GM21786 (cell line): ENCODE measurements around the gene MON2.
"Not testable (repeated sequence)": the region's sequence is repeated elsewhere in the genome, so short reads cannot be mapped to it uniquely, and the experiment has no call there.

ENCODE experiments used
- ATAC-seq: cut with Tn5 transposase; IDR thresholded peaks from one replicate; pipeline ENCODE4 v1.9.1; 2021; ENCODE audit not compliant: unreplicated experiment

MON2 gene

GRCh38 chr12:62543741-62544140 lies 77.1 kb downstream of the MON2 start:
- ATAC-seq: no peak

- no peak for ATAC-seq
Measured at GRCh38 chr12:62552906-62553556, 86.4 kb downstream of the MON2 start.

GRCh38 chr12:62559366-62559765 lies 92.7 kb downstream of the MON2 start:
- not testable (repeated sequence) for ATAC-seq

GRCh38 chr12:62562846-62563245 lies 96.2 kb downstream of the MON2 start:
- no peak for ATAC-seq

GRCh38 chr12:62575036-62575435 lies 108.4 kb downstream of the MON2 start:
- no peak for ATAC-seq

- ATAC-seq: no peak
Measured at GRCh38 chr12:62576503-62576902, 109.9 kb downstream of the MON2 start.

GRCh38 chr12:62578726-62579125 lies 112.1 kb downstream of the MON2 start:
- no peak for ATAC-seq

- ATAC-seq: peak; percentile 72
Measured at GRCh38 chr12:62581288-62582064, 114.8 kb downstream of the MON2 start.

- no peak for ATAC-seq
Measured at GRCh38 chr12:62582065-62582366, 115.4 kb downstream of the MON2 start.

- ATAC-seq: no peak
Measured at GRCh38 chr12:62584619-62585018, 118.0 kb downstream of the MON2 start.

- ATAC-seq: no peak
Measured at GRCh38 chr12:62586850-62587249, 120.2 kb downstream of the MON2 start.

- ATAC-seq: no peak
Measured at GRCh38 chr12:62588916-62589315, 122.3 kb downstream of the MON2 start.

- ATAC-seq: no peak
Measured at GRCh38 chr12:62597253-62597652, 130.6 kb downstream of the MON2 start.

GRCh38 chr12:62598846-62599245 lies 132.2 kb downstream of the MON2 start:
- ATAC-seq: no peak

GRCh38 chr12:62599854-62600437 lies 133.3 kb downstream of the MON2 start:
- ATAC-seq: no peak

GRCh38 chr12:62601765-62602164 lies 135.1 kb downstream of the MON2 start:
- no peak for ATAC-seq

- peak; percentile 72 for ATAC-seq
Measured at GRCh38 chr12:62602255-62603060, 135.8 kb downstream of the MON2 start.

GRCh38 chr12:62603061-62603810 lies 136.6 kb downstream of the MON2 start:
- peak; percentile 67 for ATAC-seq

- ATAC-seq: no peak
Measured at GRCh38 chr12:62603811-62604098, 137.1 kb downstream of the MON2 start.

GRCh38 chr12:62604373-62604772 lies 137.7 kb downstream of the MON2 start:
- no peak for ATAC-seq

- no peak for ATAC-seq
Measured at GRCh38 chr12:62604871-62605270, 138.2 kb downstream of the MON2 start.
